NCI-H1694 treated with DMSO at 0.1 percent for 48 hours (cell line): Measurements from ENCODE around the gene PPP1R7.

Experiments used
- DNase-seq: peaks from one replicate; lab custom pipeline; 2025; lab: John Stamatoyannopoulos, UW

The PPP1R7 gene

GRCh38 chr2:241213041-241213440, 62.8 kb downstream of the PPP1R7 start:
- DNase-seq = no peak

- no peak for DNase-seq
Measured at GRCh38 chr2:241213567-241213966, 63.3 kb downstream of the PPP1R7 start.

- DNase-seq = no peak
Measured at GRCh38 chr2:241214209-241214608, 63.9 kb downstream of the PPP1R7 start.

- no peak for DNase-seq
Measured at GRCh38 chr2:241214766-241215165, 64.5 kb downstream of the PPP1R7 start.

GRCh38 chr2:241215421-241215820, 65.2 kb downstream of the PPP1R7 start:
- DNase-seq = peak; percentile 30

- DNase-seq = no peak
Measured at GRCh38 chr2:241216211-241216761, 66.0 kb downstream of the PPP1R7 start.

- no peak for DNase-seq
Measured at GRCh38 chr2:241217320-241218031, 67.2 kb downstream of the PPP1R7 start.

DNA sequence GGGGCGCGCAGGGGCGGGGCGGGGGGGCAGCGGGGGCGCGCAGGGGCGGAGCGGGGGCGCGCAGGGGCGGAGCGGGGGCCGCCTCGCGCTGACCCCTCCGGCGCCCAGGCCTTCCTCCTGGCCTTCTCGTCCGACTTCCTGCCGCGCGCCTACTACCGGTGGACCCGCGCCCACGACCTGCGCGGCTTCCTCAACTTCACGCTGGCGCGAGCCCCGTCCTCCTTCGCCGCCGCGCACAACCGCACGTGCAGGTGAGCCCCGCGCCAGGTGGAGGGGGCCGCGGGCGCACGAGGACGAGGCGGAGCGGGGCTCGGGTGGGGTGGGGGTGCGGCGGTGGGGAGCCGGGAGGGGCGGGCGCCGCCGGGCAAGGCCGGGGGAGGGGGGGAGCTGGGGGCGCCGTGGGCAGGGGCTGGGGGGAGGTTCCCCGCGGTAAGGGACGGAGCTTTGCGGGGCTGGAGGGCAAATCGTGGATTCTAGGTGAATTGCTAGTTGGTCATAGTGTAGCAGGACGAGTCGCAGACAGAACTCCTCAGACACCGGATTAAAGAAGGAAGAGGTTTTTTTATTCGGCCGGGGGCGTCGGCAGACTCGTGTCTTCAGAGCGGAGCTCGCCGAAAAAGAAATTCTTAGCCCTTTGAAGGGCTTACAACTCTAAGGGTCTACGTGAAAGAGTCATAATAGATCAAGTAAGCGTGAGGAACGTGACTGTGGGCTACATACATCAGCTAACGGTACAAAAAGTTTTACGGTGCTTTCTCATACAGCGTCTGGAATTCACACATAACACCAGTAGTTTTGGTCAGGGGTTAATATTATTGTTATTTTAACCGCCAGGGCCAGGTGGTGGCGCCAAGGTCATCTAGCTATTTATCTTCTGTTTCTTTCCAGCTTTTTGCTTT, 68.1 kb downstream of the PPP1R7 start:
- DNase-seq = no peak

DNA sequence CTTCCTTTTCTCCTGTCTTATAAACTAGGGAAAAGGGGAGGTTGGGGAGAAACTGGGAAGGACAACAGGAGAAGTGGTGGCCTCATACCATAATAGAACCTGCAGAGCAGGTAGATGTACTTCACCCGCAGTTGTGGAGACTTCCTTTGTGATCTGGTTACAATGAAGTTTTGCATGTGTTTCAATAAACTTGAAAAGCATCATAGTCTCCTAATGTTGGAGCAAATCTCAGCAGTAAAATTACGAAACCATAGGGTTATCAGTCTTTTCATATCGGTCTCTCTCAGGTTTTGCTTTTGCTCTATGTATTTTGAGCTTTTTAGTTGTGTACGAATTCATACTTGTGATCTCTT, 68.7 kb downstream of the PPP1R7 start:
- DNase-seq = no peak

DNA sequence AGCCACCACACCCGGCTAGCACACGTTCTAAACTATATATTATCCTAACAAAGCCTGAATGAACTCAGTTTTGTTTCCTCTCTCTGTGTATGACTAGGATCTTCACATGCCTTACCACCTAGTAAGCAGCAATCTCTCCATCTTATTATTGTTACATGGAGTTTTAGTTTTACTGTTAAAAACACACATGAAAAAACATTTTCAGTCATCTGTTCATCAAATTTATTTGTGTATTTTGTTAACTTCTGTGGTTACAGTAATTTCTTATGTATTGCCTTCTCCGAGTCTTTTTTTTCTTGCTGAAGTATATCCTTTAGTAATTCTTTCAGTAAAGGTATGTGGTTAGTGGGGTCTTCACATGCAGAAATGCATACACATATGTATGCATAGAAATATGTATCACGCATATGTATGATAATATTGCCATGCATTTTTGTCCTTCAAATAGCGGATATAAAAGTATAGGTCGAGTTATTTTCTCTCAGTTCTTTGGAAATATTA, 69.6 kb downstream of the PPP1R7 start:
- DNase-seq = no peak

DNA sequence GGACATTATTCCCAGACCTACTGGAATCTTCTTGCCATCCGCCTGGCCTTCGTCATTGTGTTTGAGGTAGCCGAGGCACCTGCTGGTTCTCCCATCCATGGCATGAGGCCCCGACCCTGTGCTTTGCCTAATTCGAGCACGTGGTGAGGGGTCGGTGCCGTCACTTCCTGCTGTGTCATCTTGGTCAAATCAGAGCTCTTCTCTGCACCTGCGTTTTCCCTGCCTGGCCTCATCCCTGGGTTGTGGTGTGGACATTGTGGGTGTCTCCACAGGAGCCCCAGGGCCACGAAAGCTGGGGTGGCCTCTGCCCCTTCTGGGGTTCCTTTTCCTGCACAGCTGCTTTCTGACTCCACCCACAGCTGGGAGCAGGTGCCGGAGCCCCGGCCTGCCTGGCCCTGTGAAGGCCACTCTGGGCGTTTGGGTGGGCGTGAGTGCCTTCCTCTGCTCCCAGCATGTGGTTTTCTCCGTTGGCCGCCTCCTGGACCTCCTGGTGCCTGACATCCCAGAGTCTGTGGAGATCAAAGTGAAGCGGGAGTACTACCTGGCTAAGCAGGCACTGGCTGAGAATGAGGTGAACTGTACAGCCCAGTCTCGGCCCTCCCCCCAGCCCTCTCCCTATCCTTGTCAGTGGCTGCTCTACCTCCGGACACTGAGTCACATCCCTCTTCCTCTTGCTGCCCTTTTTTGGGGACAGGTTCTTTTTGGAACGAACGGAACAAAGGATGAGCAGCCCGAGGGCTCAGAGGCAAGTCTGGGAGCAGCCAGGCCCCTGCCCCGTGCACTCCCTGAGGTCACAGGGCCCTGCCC, 73.1 kb downstream of the PPP1R7 start:
- no peak for DNase-seq

GRCh38 chr2:241224018-241224850, 74.0 kb downstream of the PPP1R7 start:
- no peak for DNase-seq

- DNase-seq = no peak
Measured at GRCh38 chr2:241224851-241225438, 74.7 kb downstream of the PPP1R7 start.

GRCh38 chr2:241225545-241225944, 75.3 kb downstream of the PPP1R7 start:
- DNase-seq = no peak

DNA sequence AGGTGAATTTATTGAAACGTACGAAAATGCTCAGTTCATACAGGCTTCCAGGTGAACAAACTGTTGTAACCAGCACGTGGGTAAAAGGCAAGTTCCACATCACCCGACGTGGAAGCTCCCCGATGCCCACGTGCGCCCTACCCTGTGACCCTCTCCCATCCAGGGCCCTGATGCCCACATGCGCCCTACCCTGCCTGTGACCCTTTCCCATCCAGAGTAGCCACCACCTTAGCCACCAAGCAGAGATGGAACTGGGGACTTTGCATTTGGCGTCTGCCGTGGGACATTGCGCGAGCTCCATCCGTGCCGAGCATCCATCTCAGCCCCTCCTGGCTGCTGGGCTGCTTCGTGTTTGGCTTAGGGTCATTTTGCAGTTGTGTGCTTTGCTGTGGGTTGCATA, 75.7 kb downstream of the PPP1R7 start:
- no peak for DNase-seq

DNA sequence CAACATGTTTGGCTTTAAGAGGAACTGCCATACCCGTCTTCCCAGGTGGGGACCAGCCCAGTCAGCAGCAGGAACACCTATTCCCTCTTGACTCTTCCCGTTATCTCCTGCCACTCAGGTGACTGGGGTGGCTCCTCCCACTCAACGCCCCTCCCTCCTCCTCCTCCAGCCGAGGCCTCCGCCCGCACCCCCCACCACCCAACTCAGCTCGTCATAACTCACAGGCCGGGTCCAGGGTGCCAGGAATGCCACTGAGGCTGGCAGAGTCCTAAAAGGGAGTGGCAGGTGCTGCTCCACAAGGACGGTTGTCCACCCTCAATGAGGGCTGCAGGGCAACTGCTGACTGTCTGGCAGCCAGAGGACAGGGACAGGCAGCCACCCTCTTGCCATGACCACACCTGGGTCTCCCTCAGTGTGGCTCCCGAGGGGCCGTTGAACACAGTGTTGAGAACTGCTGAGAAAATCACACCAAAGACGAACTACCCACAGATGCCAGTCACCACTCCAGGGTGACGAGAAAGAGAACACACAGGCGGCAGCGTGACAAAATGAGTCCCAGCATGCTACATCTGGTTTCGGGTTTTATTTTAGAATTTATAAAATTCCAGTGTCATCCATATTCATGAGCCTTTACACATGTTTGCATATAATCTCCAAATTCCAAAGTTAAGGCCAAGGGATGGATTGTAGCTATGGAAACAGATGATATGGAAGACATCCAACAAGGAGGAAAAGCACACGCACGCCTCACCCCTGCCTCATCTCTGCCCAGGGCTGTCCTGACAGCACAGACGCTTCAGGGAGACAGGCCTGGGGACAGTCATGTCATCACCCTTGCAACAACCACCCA, 76.7 kb downstream of the PPP1R7 start:
- no peak for DNase-seq

GRCh38 chr2:241227594-241227993, 77.3 kb downstream of the PPP1R7 start:
- no peak for DNase-seq

DNA sequence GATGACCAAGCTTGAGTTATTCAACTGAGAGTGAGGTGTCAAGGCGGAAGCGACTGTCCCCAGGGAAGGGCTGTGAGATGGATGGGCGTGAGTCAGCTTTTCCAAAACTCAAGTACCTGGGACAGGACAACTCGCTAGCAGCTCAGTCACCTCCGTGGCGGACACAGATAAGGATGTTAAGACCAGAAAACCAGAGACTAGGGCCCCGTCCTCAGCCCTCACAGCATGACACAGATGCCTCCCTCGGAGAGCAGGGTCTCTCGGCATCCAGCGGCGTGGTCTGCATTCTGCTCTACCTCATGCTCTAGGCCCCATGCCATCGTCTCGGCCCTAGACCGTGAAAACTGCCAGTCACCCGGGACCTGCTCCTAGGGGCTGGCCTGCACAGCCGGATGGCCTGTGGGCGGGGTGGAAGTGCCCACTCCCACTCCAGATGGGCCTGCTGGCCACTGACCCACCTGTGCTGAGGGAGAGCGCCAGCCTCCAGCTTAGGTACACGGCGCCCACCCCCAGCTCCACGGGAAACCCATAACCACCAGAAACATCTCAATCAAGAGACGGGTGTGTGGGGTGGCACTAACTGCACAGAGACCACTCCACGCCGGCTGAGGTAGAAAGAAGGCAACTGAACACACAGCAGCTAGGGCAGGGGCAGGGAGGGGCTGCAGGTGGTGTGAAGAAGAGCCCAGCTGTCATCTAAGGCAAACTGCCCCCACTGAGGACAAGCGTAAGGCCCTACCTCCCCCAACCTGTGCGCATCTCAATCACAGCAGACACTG, 78.0 kb downstream of the PPP1R7 start:
- no peak for DNase-seq
